ENCODE results near the gene ARID5A. TPM values are rescaled to one million over a fixed set of nuclear protein-coding genes. Genes with fewer than 3 reads are reported as not detected.

Gene ARID5A
- total and polyA plus RNA-seq, 4 donors, result 12.5 to 61.9 (median 28.4) TPM

DNA sequence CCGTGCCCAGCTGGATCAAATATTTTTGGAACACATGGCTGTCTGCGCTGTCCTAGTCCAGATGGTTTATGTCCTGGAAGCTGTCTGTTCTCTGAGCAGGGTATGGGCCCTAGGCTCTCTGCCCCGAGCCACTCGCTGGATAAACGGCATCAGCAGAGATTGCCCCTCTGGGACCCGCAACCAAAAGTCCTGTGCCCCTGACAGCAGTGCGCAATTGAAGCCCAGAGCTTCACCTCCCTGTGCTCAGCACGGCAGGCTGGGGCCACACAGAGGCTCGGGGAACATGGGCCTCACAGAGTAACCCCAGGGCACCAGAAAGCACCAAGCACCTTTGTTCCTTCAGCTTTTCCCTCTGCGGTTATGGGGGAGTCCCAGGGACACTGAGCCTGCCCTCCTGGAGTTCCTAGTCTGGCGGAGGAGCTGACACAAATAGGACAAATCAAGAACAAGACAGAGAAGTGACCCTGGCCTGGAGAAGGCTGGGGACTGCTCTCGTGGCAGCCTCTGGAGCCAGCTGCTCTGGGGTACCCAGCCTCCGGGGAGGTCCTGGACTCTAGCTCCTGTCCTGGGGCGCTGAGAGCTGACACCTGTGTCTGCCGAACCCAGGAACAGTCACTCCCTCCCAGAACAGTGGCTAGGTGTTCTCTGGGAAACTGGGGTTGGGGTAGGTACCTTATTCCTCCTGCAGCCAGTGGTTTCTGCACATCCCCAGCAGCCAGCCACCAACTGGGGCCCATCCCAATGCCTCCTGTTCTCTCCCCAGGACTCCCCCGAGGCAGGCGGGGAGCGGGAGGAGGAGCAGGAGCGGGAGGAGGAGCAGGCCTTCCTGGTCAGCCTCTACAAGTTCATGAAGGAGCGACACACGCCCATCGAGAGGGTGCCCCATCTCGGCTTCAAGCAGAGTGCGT, 12.3 kb downstream of the ARID5A start:
- TF ChIP-seq, protein P1, sequence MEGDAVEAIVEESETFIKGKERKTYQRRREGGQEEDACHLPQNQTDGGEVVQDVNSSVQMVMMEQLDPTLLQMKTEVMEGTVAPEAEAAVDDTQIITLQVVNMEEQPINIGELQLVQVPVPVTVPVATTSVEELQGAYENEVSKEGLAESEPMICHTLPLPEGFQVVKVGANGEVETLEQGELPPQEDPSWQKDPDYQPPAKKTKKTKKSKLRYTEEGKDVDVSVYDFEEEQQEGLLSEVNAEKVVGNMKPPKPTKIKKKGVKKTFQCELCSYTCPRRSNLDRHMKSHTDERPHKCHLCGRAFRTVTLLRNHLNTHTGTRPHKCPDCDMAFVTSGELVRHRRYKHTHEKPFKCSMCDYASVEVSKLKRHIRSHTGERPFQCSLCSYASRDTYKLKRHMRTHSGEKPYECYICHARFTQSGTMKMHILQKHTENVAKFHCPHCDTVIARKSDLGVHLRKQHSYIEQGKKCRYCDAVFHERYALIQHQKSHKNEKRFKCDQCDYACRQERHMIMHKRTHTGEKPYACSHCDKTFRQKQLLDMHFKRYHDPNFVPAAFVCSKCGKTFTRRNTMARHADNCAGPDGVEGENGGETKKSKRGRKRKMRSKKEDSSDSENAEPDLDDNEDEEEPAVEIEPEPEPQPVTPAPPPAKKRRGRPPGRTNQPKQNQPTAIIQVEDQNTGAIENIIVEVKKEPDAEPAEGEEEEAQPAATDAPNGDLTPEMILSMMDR (IDR thresholded peaks at IDR 0.05; ENCODE audit: control extremely low read depth, extremely low read depth), result no peak
- peak in 1 of 3 donors; percentile 41 for DNase-seq
- Histone ChIP-seq H3K9me3 (ENCODE audit: control insufficient read depth in 4 of 4, insufficient read depth in 3 of 4, low read length in 3 of 4) (peaks cover 0 to 2% (median 0%) of the 10 kb centered on the region in 4 donors), H3K4me3 (no peak overlapping the region), H3K4me1 (ENCODE audit: control insufficient read depth in 5 of 5, insufficient read depth in 5 of 5, low read length in 5 of 5) (peaks cover 0 to 14% (median 3%) of the 10 kb centered on the region in 5 donors), H3K36me3 (ENCODE audit: control insufficient read depth in 4 of 4, insufficient read depth in 4 of 4, low read length in 4 of 4) (peaks cover 0 to 60% (median 0%) of the 10 kb centered on the region in 4 donors), H3K9ac (ENCODE audit: insufficient read depth in 1 of 2, low read length in 2 of 2) (no peak overlapping the region), H3K27ac (ENCODE audit: low read depth in 1 of 2, low read length in 1 of 2) (no peak overlapping the region), H3K27me3 (ENCODE audit: control insufficient read depth in 3 of 3, insufficient read depth in 3 of 3, low read length in 2 of 3) (no peaks in the 10 kb centered on the region)
- WGBS, 2 donors, result 89 to 91% methylated on average over 24 of the region's 24 CpGs
- ATAC-seq (ENCODE audit: insufficient read depth, low FRiP score), result no peak

DNA sequence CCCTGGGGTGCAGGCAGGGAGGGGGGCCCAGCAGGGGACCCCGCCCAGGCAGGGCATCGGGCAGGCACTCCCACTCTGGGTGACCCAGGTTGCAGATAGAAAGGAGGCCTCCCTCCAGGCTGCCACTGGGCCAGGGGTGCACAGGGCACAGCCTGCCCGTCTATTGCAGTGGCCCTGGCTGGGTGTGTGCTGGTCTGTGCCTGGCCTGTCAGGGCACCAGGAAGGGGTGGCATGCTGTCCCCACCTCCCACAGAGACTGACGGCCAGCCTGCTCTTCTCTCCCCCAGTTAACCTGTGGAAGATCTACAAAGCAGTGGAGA, 12.9 kb downstream of the ARID5A start:
- H3K4me1 ChIP-seq (ENCODE audit: control insufficient read depth in 5 of 5, insufficient read depth in 5 of 5, low read length in 5 of 5), result peaks cover 0 to 14% (median 3%) of the 10 kb centered on the region in 5 donors
- H3K9me3 ChIP-seq (ENCODE audit: control insufficient read depth in 4 of 4, insufficient read depth in 3 of 4, low read length in 3 of 4), result peaks cover 0 to 2% (median 0%) of the 10 kb centered on the region in 4 donors
- H3K9ac ChIP-seq (ENCODE audit: insufficient read depth in 1 of 2, low read length in 2 of 2), result no peak overlapping the region
- no peak overlapping the region for H3K4me3 ChIP-seq
- ATAC-seq (ENCODE audit: insufficient read depth, low FRiP score), result no peak
- TF ChIP-seq, protein P1 (IDR thresholded peaks at IDR 0.05; ENCODE audit: control extremely low read depth, extremely low read depth), result no peak
- DNase-seq, result no peak
- 88 to 91% methylated on average over 3 to 4 of the region's 4 CpGs for WGBS, 2 donors
- H3K27me3 ChIP-seq (ENCODE audit: control insufficient read depth in 3 of 3, insufficient read depth in 3 of 3, low read length in 2 of 3), result no peaks in the 10 kb centered on the region
- H3K36me3 ChIP-seq (ENCODE audit: control insufficient read depth in 4 of 4, insufficient read depth in 4 of 4, low read length in 4 of 4), result peaks cover 0 to 60% (median 0%) of the 10 kb centered on the region in 4 donors
- H3K27ac ChIP-seq (ENCODE audit: low read depth in 1 of 2, low read length in 1 of 2), result no peak overlapping the region

DNA sequence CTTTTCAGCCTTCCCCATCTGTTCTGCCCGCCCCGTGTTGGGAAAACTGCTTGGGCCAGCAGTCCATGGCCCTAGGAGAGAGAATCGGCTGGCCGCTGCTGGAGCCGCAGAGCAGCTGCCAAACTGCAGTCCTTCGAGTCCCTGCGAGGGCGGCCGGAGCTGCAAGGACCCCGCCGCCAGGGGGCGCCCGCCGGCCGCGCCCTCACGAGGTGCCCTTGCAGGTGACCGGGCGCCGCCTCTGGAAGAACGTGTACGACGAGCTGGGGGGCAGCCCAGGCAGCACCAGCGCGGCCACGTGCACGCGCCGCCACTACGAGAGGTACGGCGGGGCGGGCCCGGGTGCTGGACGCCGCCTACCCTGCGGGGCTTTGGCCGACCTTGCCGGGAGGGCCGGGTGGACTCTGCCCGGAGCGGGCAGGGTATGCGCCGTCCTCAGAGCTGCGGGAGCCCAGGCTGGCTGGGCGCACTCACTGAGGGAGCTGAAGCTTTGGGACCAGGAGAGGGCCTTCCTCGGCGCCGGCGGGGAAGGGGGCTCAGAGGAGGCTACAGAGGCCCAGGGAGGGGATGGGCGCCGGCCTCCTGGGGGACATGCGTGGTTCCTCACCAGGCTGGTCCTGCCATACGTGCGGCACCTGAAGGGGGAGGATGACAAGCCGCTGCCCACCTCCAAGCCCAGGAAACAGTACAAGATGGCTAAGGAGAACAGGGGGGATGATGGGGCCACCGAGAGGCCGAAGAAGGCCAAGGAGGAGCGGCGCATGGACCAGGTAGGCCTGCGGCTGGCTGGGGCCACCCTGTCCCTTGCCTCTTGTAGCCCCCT, 13.6 kb downstream of the ARID5A start:
- WGBS, 2 donors, result 80 to 88% methylated on average over 52 to 61 of the region's 61 CpGs

More for the DNA sequence above, 13.6 kb downstream of the ARID5A start:
- H3K36me3 ChIP-seq (ENCODE audit: control insufficient read depth in 4 of 4, insufficient read depth in 4 of 4, low read length in 4 of 4), result peaks cover 0 to 60% (median 0%) of the 10 kb centered on the region in 4 donors
- no peak overlapping the region for H3K9ac ChIP-seq (ENCODE audit: insufficient read depth in 1 of 2, low read length in 2 of 2)
- no peak for ATAC-seq (ENCODE audit: insufficient read depth, low FRiP score)
- peaks cover 0 to 2% (median 0%) of the 10 kb centered on the region in 4 donors for H3K9me3 ChIP-seq (ENCODE audit: control insufficient read depth in 4 of 4, insufficient read depth in 3 of 4, low read length in 3 of 4)
- H3K4me3 ChIP-seq, result no peak overlapping the region
- no peak overlapping the region for H3K27ac ChIP-seq (ENCODE audit: low read depth in 1 of 2, low read length in 1 of 2)
- TF ChIP-seq, protein P1 (IDR thresholded peaks at IDR 0.05; ENCODE audit: control extremely low read depth, extremely low read depth), result no peak
- DNase-seq, result no peak
- peaks cover 0 to 14% (median 3%) of the 10 kb centered on the region in 5 donors for H3K4me1 ChIP-seq (ENCODE audit: control insufficient read depth in 5 of 5, insufficient read depth in 5 of 5, low read length in 5 of 5)
- H3K27me3 ChIP-seq (ENCODE audit: control insufficient read depth in 3 of 3, insufficient read depth in 3 of 3, low read length in 2 of 3), result no peaks in the 10 kb centered on the region
